Kidney epithelial cell (primary cell): Measurements from ENCODE around the gene MAN1A1. TPM values are rescaled to one million over a fixed set of nuclear protein-coding genes. Genes with fewer than 3 reads are reported as not detected.

Experiments
- DNase-seq: peaks from one replicate; pipeline ENCODE4 v3.0.0-alpha.2; 2010; ENCODE audit warnings: low read depth
- H3K27me3 ChIP-seq: 2 replicates; pipeline ENCODE4 v1.6.0; 2011; ENCODE audit warnings: low read length; ENCODE audit not compliant: control insufficient read depth, insufficient read depth
- H3K36me3 ChIP-seq: 2 replicates; pipeline ENCODE4 v1.5.1; 2011; ENCODE audit warnings: low read length; ENCODE audit not compliant: control insufficient read depth, insufficient read depth
- H3K4me3 ChIP-seq: 2 replicates; pipeline ENCODE4 v1.5.1; 2011; ENCODE audit warnings: low read depth, mild to moderate bottlenecking, control low read depth, low read length
- total RNA-seq: library from RNA; depleted of rRNA; stranded (reverse); fragments of >200 nt; gene quantifications from 2 replicates; pipeline ENCODE4 v1.2.3, GENCODE V29; 2015
- TF ChIP-seq, protein P1 (sequence below): IDR thresholded peaks from 2 replicates; pipeline ENCODE4 v1.5.1; 2011; ENCODE audit warnings: mild to moderate bottlenecking, moderate library complexity, low read length, control low read depth, inconsistent platforms; ENCODE audit not compliant: insufficient read depth, poor library complexity, severe bottlenecking

The MAN1A1 gene
- total RNA-seq, 1 donor from 2014 or later: 15.0 TPM

DNA sequence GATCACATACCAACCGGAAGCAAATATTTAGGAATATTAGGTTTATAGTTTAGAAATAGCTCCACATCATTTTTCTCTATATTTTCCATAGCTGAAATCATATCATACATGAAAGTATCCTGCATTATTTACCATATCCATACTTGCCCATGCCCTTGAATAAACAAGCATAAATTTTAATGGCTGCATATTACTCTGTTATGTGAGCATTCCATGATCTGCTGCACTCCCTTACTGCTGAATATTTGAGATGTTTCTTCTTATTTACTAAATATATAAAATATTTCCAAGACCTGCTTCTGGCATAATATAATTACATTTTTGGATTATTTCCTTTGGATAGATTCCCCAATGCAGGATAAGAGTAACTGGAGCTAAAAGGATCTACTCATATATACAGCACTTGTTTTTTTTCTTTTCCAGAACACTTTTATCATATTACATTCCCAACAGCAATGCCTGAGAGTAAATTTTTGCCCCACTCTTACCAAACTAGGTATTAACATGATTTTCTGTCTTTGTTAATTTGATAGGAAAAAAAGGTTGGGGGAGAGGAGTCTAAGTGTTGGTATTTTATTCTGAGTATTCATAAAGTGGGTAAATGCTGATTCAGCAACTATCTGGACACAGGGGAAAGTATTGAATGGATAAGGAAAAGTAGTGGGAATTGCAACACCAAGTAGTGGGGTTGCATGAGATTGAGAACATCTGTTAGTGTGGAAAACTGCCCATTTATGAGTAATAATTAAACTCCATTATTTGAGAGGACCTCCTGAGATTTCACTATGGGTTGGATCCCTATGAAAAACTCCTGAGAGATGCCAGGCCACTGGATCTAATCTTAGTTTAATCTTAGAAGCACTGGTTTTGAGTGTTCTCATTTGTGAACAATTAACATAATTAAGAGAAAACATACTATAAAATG is 76.0 kb downstream of the MAN1A1 start:
- no peak for DNase-seq
- TF ChIP-seq, protein P1, sequence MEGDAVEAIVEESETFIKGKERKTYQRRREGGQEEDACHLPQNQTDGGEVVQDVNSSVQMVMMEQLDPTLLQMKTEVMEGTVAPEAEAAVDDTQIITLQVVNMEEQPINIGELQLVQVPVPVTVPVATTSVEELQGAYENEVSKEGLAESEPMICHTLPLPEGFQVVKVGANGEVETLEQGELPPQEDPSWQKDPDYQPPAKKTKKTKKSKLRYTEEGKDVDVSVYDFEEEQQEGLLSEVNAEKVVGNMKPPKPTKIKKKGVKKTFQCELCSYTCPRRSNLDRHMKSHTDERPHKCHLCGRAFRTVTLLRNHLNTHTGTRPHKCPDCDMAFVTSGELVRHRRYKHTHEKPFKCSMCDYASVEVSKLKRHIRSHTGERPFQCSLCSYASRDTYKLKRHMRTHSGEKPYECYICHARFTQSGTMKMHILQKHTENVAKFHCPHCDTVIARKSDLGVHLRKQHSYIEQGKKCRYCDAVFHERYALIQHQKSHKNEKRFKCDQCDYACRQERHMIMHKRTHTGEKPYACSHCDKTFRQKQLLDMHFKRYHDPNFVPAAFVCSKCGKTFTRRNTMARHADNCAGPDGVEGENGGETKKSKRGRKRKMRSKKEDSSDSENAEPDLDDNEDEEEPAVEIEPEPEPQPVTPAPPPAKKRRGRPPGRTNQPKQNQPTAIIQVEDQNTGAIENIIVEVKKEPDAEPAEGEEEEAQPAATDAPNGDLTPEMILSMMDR: no peak
- no peak overlapping the region for H3K4me3 ChIP-seq
- no peaks in the 10 kb centered on the region for H3K36me3 ChIP-seq
- H3K27me3 ChIP-seq: no peaks in the 10 kb centered on the region

- Histone ChIP-seq H3K4me3 (no peak overlapping the region), H3K27me3 (no peaks in the 10 kb centered on the region), H3K36me3 (no peaks in the 10 kb centered on the region)
- no peak for DNase-seq
- TF ChIP-seq, protein P1: no peak
Observed at GRCh38 chr6:119270545-119270944, 79.0 kb downstream of the MAN1A1 start.

GRCh38 chr6:119269266-119270103 is 80.1 kb downstream of the MAN1A1 start:
- H3K27me3 ChIP-seq: no peaks in the 10 kb centered on the region
- H3K4me3 ChIP-seq: no peak overlapping the region
- DNase-seq: no peak
- TF ChIP-seq, protein P1: no peak
- H3K36me3 ChIP-seq: no peaks in the 10 kb centered on the region

- DNase-seq: no peak
- H3K27me3 ChIP-seq: no peaks in the 10 kb centered on the region
- TF ChIP-seq, protein P1: no peak
- H3K4me3 ChIP-seq: no peak overlapping the region
- no peaks in the 10 kb centered on the region for H3K36me3 ChIP-seq
Observed at GRCh38 chr6:119267126-119267905, 82.2 kb downstream of the MAN1A1 start.

DNA sequence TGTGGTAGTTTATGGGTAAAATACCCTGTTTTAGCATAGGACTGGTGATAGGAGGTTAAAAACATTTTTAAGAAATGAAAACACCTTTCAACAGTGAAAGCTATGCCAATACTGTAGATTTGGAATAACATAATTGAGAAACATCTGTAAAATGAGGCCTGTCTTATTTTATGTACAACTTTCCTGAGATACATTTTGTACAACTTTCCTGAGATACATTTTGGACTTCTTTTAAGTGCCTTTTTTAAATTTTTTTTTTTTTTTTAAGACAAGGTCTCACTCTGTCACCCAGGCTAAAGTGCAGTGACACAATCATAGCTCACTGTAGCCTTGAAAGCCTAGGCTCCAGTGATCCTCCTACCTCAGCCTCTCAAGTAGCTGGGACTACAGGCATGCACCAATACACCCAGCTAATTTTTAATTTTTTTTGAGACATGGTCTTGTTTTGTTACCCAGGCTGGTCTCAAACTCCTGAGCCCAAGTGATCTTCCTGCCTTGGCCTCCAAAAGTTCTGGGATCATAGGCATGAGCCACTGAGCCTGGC is 84.6 kb downstream of the MAN1A1 start:
- H3K4me3 ChIP-seq: no peak overlapping the region
- TF ChIP-seq, protein P1: no peak
- no peak for DNase-seq
- H3K36me3 ChIP-seq: no peaks in the 10 kb centered on the region
- H3K27me3 ChIP-seq: no peaks in the 10 kb centered on the region
